ENCODE data around the gene GPT2. TPM values are rescaled to one million over a fixed set of nuclear protein-coding genes. Genes with fewer than 3 reads are reported as not detected.
A peak's percentile ranks its signal among the peaks of the same experiment; 100 is the strongest.

The GPT2 gene
- total RNA-seq, 1 donor from 2014 or later: 6.2 TPM

- H3K27me3 ChIP-seq: no peaks in the 10 kb centered on the region
- DNase-seq (no peak), ATAC-seq (no peak)
- no peaks in the 10 kb centered on the region for H3K9me3 ChIP-seq
- H3K4me1 ChIP-seq: no peaks in the 10 kb centered on the region
- TF ChIP-seq CTCF (IDR thresholded peaks at IDR 0.05): no peak
- no peak overlapping the region for H3K27ac ChIP-seq
- no peak overlapping the region for H3K4me3 ChIP-seq
- peaks cover 6% of the 10 kb centered on the region for H3K36me3 ChIP-seq
- intact Hi-C loops (cut with DNase I): loop anchor here (5.0 kb wide), 1 partner anchor 202 kb away; no protein-coding TSS in a partner anchor
These were observed 40.2 kb downstream of the GPT2 start for GRCh38 chr16:46924402-46924801.

- Histone ChIP-seq H3K27me3 (no peaks in the 10 kb centered on the region), H3K27ac (no peak overlapping the region), H3K9me3 (no peaks in the 10 kb centered on the region), H3K4me3 (no peak overlapping the region), H3K36me3 (peaks cover 6% of the 10 kb centered on the region), H3K4me1 (no peaks in the 10 kb centered on the region)
- intact Hi-C loops (cut with DNase I): no loop called here
- ATAC-seq: no peak
- no peak for TF ChIP-seq CTCF (IDR thresholded peaks at IDR 0.05)
- DNase-seq: no peak
These were observed 42.5 kb downstream of the GPT2 start for GRCh38 chr16:46926470-46927225.

- Histone ChIP-seq H3K36me3 (peaks cover 6% of the 10 kb centered on the region), H3K4me3 (no peak overlapping the region), H3K4me1 (no peaks in the 10 kb centered on the region), H3K9me3 (no peaks in the 10 kb centered on the region), H3K27ac (no peak overlapping the region), H3K27me3 (no peaks in the 10 kb centered on the region)
- ATAC-seq (no peak), DNase-seq (no peak)
- intact Hi-C loops (cut with DNase I): no loop called here
- TF ChIP-seq CTCF (IDR thresholded peaks at IDR 0.05): no peak
These were observed 43.1 kb downstream of the GPT2 start for GRCh38 chr16:46927273-46927672.

GRCh38 chr16:46928811-46929210, 44.6 kb downstream of the GPT2 start:
- Histone ChIP-seq H3K4me3 (no peak overlapping the region), H3K9me3 (no peaks in the 10 kb centered on the region), H3K36me3 (peaks cover 3% of the 10 kb centered on the region), H3K27ac (no peak overlapping the region), H3K27me3 (no peaks in the 10 kb centered on the region), H3K4me1 (no peaks in the 10 kb centered on the region)
- no peak for ATAC-seq
- intact Hi-C loops (cut with DNase I): no loop called here
- no peak for DNase-seq
- TF ChIP-seq CTCF (IDR thresholded peaks at IDR 0.05): no peak

- peak; percentile 87 for TF ChIP-seq CTCF (IDR thresholded peaks at IDR 0.05)
- Histone ChIP-seq H3K27ac (no peak overlapping the region), H3K9me3 (no peaks in the 10 kb centered on the region), H3K4me3 (no peak overlapping the region), H3K4me1 (no peaks in the 10 kb centered on the region), H3K27me3 (no peaks in the 10 kb centered on the region), H3K36me3 (no peaks in the 10 kb centered on the region)
- intact Hi-C loops (cut with DNase I): no loop called here
- DNase-seq (peak; percentile 83), ATAC-seq (peak; percentile 92)
These were observed 45.5 kb downstream of the GPT2 start for GRCh38 chr16:46929378-46930332.
